CD4-positive, alpha-beta T cell treated with Interleukin-15 for 4 hours (primary cell): ENCODE data around the gene PXMP2.
"Not testable (repeated sequence)": the region's sequence is repeated elsewhere in the genome, so short reads cannot be mapped to it uniquely, and the experiment has no call there.

ENCODE experiments used
- DNase-seq: peaks from one replicate; pipeline ENCODE4 v3.0.0-alpha.2; 2020; ENCODE audit warnings: low spot score

PXMP2 gene

DNA sequence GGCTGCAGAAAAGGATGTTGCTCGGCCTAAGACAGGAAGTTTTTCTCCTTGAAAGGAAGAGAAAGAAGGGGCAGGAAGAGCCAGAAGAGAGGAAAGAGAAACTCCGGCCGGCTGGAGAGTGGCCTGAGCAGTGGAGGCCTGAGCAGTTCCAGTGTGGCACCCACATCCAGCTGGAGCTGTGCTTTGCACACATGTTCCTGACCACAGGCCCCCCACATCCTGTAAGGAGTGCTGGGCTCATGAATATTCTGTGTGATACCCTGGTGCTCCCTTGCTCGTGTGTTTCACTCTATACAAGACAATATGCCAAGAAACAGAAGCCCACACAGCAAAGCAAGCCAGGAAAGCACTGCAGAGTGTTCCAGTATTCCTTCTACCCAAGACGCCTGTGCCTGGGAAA is 27.3 kb upstream of the PXMP2 start:
- DNase-seq, result no peak

DNA sequence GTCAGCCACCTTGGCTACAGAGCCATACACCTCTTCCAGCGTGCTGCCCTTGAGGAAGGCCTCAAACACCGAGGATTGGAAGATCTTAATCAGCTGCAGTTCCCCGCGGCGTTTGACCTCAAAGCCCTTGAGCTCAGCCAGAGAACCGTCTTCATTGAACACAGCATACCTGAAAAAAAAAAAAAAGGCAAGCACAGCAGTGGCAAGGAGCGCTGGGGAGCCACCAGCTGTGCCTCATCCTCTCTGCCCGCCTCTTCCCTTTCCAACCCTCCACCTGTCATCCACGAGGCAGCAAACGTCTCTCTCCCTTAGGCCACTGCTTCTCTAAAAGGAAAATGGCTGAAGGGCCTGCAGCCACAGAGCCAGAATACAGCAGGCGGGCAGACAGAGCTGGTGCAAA is 26.4 kb upstream of the PXMP2 start:
- no peak for DNase-seq

DNA sequence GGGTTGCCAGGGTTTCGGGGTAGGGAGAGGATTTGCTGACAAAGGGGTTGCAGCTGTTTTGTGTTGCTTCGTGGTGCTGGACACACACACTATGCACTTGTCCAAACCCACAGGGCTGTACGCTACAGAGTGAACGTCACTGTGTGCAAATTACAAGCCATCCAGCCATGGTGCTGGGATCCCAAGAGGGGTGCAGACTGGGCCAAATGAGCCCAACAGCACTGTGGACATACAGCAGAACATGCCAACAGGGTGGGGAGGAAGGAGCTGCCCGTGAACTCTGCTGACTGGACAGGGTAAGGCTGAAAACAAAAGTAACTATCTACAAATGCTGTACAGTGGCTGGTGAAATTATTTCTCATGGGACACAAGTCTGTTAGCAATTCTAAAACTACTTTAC is 25.4 kb upstream of the PXMP2 start:
- no peak for DNase-seq

DNA sequence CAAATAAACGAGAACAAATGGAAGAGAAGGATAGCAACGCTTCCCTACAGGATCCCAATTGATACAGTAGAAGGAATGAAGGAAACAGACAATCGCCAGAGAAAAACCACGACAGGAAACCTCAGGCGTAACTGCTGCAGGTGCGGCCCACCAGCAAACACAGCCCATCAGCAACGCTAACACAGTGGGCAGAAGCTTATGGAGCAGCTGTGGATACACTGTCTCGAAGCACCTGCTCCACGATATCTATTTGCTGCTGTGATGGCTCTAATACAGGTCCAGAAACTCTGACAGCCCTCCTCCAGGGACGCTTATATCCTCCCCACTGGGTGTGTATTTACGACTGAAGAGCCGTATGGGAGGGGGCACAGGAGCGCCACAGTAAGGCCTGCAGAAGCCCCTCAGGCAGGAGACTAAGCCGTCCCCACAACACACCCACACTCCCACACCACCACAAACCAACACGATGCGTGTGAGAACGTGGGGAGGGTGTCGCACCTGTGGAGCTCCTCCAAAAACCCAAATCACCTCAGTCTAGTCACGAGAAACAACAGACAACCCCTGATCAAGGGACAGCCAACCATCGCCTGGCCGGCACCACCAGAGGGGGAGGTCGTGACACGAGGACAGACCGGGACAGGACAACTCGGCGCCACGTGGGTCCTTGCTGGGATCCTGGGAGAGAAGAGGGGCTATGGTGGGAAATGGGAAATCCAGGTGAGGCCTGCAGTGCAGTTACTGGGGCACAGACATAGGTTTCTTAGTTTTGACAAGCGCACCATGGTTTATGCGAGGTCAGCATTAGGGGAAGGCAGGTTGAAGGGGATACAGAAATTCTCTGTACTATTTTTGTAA is 24.3 kb upstream of the PXMP2 start:
- no peak for DNase-seq

DNA sequence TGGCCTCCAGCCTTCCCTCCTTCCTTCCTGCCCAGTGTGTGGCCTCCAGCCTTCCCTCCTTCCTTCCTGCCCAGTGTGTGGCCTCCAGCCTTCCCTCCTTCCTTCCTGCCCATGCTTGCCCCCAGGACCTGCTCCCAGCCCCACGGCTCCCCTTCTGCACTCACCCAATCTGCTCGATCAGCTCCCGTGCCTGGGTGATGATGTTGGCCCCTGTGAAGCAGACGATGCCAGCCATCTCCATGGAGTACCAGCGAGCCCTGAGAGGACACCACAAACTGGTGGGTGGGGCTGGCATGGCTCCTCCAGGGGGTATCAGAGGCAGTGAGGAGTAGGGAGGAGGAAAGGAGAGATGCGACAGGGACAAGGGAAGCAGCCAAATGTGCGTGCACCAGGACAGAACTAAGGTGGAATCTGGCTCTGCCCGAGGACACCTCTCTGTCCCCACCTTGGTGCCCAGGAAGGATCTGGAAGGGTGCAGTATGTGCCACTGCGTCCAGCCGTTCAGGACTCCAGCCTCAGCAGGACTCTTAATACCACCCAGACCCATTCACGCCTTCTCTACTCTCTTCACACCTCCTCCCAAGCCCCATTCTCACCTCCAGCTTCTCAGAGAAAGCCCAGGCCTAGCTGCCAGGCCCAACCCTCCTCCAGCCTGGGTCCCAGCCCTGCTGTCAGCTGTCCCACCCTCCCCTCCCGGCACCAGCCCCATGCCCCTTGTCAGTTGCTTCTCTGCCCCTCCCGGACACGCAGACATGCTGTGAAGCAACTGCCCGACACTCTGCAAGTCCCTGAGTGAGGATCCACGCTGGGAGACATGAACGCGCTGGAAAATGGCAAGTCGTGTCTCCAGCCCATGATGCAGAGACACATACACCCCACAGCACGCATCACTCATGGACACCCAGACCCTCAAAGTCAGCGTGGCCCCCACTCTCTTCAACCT is 22.9 kb upstream of the PXMP2 start:
- DNase-seq, result no peak

DNA sequence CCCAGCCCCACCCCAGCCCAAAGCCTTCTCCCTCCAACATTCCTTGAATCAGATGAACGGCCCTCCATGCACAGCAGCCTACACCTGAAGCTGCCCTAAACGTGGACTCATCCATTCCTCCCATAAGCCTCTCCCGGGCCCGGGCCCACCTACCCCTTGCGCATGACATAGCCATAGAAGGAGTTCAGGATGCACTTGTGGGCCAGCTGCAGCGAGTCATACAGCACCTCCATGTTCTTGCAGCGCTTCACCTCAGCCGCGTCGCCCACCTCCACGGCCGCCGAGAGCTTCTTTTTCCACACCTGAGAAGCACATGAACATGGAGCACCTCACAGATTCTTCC is 22.3 kb upstream of the PXMP2 start:
- no peak for DNase-seq

DNA sequence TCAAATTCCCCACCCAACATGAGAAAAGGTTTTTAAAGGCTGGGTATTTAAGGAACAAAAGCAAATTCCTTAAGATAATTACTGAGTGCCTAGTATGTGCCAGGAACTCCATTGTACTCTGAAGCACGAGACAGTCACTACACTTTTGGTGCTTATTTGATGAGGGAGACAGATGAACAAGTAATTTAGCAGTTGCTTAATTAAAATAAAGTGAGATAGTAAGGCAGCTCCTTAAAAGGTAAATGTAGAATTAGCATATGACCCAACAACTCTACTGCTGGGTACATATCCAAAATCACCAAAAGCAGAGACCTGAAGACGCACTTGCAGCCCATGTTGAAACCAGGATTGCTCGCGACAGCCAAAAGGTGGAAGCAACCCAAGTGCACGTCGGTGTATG is 21.6 kb upstream of the PXMP2 start:
- no peak for DNase-seq

DNA sequence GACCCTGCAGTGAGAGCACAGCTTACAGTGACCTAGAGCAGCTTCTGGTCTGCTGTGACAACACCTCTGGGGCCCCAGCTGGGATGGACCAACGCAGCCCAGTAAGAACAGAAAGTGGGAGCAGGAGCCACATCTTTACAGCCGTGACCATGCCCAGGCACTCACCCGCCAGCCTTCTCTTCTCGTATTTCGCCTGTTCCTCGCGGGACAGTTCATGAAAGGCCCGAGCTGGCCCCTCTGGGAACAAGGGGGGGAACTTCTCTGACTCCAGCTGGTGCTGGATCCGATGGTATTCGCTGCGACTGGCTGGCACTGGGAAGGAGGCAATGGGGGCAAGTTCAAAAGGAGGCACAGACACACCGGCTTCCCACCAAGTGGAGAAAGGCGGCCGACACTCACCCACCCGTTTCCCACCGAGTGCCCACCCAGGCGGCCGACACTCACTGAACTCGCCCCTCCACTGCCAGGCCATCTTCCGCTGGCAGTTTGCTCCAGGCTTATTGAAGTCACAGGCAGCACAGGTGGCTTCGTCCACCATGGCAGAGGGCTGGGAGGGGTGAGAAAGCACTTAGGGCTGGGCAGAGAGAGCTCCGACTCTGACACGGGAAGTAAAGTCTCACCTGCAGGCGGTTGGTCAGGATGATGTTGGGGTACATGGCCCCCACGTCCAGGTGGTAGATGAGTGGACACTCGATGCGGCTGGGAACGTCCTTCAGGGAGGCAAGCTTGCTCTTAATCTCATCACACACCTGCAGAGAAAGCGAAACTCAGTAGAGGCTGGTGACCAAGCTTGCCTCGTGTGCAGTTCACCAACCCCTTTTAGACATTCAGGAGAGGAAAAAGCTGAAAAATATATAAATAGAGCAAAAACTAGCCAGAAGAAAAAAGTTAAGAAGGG is 18.9 kb upstream of the PXMP2 start:
- no peak for DNase-seq

DNA sequence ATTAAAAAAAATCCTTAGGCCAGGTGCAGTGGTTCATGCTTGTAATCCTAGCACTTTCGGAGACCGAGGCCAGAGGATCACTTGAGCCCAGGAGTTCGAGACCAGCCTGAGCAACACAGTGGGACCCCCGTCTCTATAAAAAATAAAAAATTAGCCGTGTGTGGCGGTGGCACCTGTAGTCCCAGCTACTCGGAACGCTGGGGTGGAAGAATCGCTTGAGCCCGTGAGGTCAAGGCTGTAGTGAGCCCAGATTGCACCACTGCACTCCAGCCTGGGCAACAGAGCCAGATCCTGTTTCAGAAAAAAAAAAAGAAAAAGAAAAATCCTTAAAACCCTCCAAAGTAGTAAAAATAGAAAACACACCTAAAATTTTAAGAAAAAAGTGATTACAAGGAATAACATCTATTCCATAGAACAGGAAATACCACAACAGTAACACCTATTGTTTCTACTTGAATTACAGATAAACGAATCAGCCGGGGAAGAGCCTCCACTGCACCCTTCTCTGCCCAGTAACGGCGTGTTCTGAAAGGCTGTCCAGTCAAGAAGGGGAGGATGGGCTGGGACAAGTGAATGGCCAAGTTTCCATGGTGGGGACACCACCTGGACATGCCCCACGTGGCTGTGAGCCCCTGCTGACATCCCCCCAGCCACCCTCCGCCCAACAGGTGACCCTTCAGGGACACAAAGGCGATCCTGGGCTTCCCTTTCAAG is 18.1 kb upstream of the PXMP2 start:
- DNase-seq, result no peak

DNA sequence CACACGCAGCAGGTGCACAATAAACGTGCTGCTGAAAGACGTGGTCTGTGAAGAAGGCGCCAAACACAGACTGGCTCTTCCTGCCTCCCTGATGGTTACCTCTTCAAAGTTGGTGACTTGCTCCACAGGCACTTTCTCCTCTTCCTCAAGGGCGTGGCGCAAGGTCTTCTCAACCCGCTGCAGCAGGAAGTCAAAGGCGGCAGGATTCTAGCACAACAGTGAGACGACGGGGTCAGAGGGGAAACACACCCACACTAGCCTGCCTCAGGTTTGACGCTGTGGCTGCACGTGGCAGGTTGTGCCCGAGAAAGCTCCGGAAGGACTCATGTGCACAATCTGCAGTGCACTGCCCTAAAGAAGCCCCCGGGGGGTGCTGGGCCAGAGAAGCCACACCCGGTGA is 15.3 kb upstream of the PXMP2 start:
- DNase-seq, result peak; percentile 2

DNA sequence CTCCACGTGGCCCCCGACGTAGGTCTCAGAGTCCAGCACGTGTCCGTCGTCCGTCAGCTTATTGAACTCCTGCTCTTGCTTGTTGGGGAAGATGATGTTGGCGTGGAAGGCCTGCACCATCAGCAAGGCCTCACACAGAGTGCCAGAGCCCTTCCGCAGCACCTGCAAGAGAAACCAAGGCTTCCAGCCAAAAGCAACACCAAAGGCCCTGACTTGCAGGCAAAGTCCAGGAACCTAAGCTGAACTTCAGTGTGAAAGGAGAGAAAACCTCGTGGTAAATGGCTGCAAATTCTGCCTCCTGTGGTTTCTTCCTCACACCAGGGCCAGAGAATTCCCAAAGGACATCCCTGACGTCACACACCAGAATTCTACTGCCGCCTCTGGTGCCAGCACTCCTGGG is 14.7 kb upstream of the PXMP2 start:
- no peak for DNase-seq

DNA sequence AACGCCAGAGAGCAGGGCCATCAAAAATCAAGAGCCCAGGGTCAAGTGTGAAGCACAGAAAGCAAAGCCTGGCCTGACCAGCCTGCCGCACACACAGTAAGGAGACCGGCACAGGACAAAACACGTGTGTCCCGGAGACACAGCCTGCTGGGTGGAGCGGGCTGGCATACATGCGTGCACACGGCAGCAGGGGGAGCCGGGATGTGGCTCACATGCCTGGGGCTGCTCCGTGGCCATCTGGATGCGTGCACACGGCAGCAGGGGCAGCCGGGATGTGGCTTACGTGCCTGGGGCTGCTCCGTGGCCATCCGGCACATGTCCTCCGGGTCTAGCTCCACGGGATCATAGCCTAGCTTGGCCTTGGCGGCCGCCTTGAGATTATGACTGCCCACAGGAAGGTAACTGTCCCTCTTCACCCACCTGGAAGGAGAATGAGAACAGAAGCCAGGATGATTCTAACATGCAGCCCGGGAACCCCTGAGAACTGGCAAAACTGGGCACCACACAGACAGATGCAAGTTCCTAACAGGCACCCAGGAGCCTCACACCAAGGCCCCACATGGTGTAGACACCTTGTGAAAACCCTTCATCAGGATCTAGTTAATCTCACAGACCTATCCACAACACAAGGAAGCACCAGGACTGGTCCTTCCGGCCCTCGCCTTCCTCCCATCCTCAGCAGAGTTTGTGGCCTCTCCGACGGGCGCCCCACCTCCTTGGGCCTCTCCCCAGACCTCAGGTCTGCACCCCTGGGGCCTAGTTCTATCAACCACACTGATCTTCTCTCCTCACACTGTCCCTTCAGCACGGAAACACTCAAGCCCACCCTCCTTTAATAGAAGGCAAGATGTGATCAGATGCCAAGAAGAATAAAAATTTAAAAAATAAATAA is 13.9 kb upstream of the PXMP2 start:
- DNase-seq, result no peak

DNA sequence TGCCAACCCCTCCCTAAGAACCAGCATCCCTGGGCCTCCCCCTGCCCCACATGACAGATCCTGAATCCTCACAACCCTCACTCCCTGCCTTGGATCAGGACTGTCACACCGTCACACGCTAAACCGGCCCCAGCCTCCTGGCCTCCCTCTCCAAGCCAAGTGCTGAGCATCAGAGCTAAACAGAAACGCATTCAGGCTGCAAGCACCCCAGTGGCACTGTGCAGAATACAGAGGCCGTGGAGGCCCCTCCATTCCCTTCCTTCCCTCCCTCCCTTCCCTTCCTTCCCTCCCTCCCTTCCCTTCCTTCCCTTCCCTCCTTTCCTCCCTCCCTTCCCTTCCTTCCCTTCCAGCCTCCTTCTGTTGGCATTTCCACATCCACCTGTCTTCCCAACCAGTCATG is 12.8 kb upstream of the PXMP2 start:
- no peak for DNase-seq

DNA sequence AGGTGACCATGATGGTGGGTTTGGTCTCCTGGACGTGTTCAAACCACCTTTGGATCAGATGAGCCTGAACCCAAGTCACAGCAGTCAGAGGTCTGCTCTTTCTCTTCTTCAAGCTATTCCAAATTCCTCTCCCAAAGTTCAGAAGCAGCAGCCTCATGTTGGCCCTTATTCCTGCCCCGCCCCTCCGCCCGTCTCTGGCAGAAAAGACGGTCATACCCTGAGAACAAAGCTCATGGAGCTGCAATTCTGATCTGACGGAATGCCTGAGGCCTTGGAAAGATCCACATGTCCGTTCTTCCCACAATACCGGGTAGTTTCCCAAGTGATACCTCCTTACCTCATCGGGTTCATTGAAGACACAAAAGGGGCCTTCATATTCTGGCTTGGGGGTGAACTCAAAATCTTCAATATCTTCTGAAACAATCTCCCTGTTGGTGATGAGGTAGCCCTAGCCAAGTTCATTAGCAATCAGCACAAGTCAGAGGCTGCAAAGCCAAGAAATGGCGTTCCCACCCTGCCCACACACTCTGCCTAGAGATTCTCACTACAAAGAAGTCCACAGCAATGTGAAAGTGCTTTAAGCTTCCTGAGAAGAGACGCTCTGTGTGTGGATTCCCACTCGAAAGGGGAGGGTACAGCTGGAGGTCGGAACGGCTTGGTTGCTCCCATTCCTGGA is 11.5 kb upstream of the PXMP2 start:
- DNase-seq, result no peak

DNA sequence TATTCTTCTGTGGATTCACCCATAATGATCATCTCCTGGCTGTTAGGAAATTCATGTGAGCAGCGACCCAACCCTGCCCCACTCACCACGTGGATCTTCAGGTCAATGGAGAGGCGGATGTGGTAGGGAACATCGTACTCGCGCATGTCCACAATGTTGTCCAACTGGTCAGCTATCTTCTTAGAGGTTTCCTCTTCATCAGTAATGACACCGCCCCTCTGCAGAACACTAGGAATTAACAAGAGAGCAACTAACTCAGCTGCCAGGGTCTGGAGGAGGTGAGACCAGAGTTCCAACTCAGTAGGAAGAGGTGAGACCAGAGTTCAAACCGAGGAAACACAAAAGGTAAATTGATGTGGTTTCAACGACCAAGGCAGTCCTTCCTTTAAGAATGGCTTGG is 9.9 kb upstream of the PXMP2 start:
- DNase-seq, result no peak

DNA sequence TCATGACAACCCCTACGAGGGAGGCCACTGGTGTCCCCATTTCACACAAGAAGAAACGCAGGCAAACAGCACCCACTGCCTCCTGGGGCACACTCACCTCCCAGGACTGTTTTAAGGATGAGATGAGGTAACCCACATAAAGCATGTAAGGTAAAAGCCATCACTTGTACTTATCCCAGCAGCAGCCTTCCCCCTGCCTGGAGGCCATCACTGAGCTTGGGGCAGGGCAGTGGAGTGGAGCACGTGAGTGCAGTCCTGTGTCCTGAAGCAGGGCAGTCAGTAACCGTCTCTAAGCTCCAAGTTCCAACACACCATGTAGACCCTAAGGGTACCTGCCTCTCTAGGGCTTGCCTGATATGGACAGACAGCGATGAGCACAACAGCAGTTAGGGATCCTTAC is 2.0 kb upstream of the PXMP2 start:
- DNase-seq, result no peak

DNA sequence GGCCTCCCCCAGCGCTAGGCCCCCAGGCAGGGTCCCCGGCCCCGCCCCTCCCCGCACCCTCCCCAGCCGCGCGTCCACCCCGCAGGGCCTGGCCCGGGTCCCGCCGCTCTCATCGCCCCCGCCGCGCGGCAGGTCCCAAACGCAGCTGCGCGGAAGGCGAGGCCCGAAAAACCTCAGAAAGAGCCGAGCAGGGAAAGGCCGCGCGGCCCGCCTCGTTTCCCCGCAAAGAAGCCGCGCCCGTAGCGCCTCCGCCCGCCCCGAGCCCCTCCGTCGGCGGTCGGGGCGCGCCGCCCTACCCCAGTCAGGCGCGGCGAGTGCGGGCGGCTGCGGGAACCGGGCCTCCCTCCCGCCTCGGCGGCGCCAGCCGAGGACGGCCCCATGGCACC is 569 bp upstream of the PXMP2 start:
- DNase-seq, result no peak

DNA sequence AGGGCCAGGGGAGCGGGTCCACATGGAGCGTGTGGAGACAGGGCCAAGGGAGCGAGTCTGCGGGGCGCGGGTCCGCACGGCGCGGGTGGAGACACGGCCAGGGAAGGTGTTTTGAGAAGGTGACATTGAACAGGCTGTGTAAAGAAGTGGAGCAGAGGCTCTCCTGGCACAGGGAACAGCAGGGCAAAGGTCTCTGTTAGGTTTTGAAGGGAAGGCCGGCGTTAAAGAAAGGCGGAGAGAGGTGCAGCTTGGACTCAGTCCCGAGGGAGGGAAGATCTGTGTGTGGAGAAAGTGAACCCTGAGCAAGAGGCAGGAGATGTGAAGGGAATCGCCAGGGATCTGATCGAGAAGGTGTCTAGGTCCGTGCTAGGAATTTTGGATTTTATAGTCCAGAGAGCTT is 1.8 kb downstream of the PXMP2 start:
- no peak for DNase-seq

DNA sequence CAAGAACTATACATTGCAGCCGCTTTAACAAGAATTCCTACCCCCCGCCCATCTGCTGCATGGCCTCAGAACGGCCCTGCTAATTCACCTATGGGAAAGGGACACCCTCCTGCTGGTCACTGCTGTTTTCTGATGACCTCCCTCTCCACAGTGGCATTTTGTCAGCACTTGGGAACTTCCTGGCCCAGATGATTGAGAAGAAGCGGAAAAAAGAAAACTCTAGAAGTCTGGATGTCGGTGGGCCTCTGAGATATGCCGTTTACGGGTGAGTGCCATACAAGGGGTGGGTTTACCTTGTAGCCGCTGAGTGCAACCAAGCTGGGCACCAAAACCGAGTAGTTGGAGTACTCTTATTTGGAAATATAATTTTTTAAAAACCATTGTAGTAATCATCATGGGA is 2.7 kb downstream of the PXMP2 start:
- DNase-seq, result no peak

DNA sequence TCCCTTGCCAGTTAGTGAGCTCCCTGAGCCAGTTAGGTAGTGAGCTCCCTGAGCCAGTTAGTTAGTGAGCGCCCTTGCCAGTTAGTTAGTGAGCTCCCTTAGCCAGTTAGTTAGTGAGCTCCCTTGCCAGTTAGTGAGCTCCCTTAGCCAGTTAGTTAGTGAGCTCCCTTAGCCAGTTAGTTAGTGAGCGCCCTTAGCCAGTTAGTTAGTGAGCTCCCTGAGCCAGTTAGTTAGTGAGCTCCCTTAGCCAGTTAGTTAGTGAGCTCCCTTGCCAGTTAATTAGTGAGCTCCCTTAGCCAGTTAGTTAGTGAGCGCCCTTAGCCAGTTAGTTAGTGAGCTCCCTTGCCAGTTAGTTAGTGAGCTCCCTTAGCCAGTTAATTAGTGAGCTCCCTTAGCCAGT is 4.6 kb downstream of the PXMP2 start:
- not testable (repeated sequence) for DNase-seq
